NCI-H510A treated with DMSO at 0.1 percent for 48 hours (cell line): Measurements from ENCODE around the gene LHX4.
A peak's percentile ranks its signal among the peaks of the same experiment; 100 is the strongest.

Source experiments
- DNase-seq: peaks from one replicate; lab custom pipeline; 2025; lab: John Stamatoyannopoulos, UW

Gene LHX4

GRCh38 chr1:180229483-180230415, at the start of gene LHX4:
LHX4 (plus strand) TSS chr1:180230264; CDS start chr1:180230530, 266 bp downstream.
- DNase-seq = peak; percentile 41

GRCh38 chr1:180181048-180181447, 49.0 kb upstream of the LHX4 start:
- DNase-seq = peak; percentile 33

DNA sequence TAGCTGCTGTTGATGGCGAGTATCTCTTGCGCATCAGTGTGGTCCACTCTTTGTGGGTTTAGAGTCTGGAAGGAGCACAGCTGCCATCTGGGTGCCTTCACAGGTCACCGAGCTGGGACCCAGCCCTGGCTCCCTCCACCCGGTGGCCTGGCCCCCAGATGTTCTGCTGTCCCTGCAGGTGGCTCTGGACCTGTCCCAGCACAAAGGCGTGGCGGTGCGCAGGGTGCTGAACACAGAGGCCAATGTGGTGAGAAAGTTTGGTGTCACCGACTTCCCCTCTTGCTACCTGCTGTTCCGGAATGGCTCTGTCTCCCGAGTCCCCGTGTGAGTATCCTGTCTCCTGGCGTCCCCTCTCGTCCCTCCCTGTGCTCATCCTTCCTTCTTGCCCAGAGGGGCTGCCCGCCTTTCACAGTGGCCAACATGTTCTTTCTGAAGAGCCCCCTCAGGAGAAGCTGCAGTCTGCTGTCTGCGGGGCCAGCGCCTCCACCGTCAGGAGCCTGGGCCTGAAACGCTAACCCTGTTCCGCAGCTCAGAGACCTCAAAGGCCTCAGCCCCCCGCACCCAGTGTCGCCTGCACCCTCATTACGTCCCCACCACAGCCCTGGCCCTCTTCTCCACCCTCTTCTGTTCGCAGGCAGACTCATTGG, 47.9 kb upstream of the LHX4 start:
- DNase-seq = no peak

- no peak for DNase-seq
Measured at GRCh38 chr1:180182643-180183311, 47.3 kb upstream of the LHX4 start.

DNA sequence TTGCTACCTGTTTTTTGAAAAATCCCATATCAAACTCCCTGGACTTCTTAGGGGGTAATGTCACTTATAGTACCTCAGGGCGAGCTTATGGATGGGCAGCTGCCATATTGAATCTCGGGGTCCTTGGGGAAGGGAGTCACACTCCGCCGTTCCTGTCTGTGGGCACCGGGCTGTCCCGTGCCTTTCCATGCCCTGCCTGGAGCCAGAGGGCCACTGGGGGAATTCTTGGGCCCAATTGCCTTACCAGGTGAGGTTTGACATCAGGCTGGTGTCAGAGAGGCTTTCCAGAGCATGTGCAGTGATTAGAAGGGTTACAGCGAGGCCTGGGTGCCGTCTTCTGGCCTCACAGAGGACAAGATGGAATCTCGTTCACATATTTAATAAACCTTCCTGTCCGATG, 46.6 kb upstream of the LHX4 start:
- no peak for DNase-seq

DNA sequence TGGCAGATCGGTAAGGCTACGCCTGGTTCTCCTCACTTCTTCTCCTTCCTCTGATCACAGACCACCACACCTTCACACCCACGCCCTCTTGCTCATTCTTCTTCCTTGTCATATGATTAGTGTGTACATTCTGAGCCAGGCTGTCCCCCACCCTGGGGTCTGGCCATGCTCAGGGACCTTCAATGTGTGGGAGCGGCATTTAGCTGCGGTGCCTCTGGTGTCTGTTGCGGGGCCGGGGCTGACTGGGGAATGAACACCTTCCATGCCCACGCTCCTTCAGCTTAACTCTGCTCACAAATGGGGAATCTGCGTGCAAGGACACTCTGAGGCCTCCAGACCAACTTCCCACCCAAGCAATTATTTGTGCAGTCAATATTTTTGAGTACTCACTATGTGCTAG, 46.0 kb upstream of the LHX4 start:
- DNase-seq = no peak

DNA sequence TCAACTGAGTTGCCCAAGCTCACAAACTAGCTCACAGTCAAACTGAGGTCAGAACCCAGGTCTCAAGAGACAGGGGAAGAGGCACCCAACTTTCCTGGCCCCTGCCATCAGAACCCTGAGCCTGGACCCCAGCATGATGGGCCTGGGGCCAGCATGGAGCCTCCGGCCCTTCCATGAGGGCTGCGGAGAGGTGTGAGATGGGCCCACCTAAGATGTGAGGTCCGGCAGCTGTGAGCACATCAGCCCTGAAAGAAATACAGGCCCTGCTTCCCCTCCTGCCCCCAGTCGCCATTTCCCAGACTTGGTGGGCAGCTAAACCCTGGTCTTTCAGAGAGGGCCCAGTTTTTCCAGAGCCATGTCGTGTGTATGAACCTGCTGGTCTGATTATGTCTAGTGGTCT, 44.8 kb upstream of the LHX4 start:
- no peak for DNase-seq

GRCh38 chr1:180185971-180186645, 44.0 kb upstream of the LHX4 start:
- no peak for DNase-seq

GRCh38 chr1:180186831-180187230, 43.2 kb upstream of the LHX4 start:
- DNase-seq = no peak

- DNase-seq = no peak
Measured at GRCh38 chr1:180187626-180188025, 42.4 kb upstream of the LHX4 start.

DNA sequence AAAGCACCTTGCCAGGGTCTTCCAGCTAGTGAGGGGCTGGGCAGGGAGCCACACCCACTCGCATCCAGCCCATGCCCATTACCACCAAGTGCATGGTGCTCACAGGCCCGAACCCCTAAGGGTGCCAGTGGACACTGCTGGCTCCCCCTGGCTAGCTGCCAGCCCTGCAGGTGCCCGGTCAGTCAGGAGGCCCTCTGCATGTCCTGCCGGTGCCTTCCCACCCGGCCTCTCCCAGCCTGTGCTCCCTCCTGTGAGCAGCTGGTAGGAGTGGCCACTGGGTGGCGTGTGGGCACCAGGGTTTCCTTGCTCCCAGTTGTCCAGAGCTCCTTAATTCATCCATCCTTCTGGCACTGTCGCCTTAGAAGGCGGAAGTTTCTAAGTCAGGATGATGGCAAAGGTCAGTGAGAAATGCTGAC, 42.0 kb upstream of the LHX4 start:
- DNase-seq = peak; percentile 37

- no peak for DNase-seq
Measured at GRCh38 chr1:180188684-180189175, 41.3 kb upstream of the LHX4 start.

GRCh38 chr1:180190091-180190490, 40.0 kb upstream of the LHX4 start:
- DNase-seq = no peak

DNA sequence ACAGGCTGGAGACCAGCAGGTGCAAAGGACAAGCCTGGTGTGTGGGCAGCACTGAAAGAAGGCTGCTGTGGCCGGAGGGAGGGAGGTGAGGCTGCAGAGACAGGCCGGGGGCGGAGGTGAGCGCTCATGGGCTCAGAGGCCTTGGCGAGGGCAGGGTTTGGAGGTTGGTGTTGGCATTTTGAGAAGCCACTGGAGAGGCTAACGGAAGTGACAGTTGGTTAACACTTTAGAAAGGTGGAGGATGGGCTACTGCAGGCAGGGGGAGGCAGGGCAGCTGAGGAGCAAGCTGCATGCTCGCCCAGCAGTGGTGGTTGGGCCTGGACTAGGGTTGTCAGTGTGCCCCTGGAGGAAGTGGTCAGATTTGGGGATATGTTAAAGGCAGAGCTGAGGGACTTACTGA, 37.9 kb upstream of the LHX4 start:
- no peak for DNase-seq

- no peak for DNase-seq
Measured at GRCh38 chr1:180193141-180194047, 36.7 kb upstream of the LHX4 start.

GRCh38 chr1:180194048-180194425, 36.0 kb upstream of the LHX4 start:
- DNase-seq = no peak

- no peak for DNase-seq
Measured at GRCh38 chr1:180194546-180195207, 35.4 kb upstream of the LHX4 start.

- no peak for DNase-seq
Measured at GRCh38 chr1:180195401-180195800, 34.7 kb upstream of the LHX4 start.

GRCh38 chr1:180195916-180196315, 34.1 kb upstream of the LHX4 start:
- DNase-seq = no peak

GRCh38 chr1:180196436-180197003, 33.5 kb upstream of the LHX4 start:
- no peak for DNase-seq
